Psoas muscle (tissue), 8 donors: ENCODE results near the gene RAB11FIP4. TPM values are rescaled to one million over a fixed set of nuclear protein-coding genes. Genes with fewer than 3 reads are reported as not detected.

Source experiments
- ATAC-seq, 4 donors: fragments of 200-7000 bp; cut with Tn5 transposase; one replicate each; pipeline ENCODE4 v1.9.1; 2020; ENCODE audit warnings: moderate library complexity in 3 of 4, mild to moderate bottlenecking in 2 of 4
- DNase-seq, 2 donors: peaks; one replicate each; pipeline ENCODE4 v3.0.0-alpha.2; 2020
- H3K27ac ChIP-seq: fragments of 200-600 bp; one replicate; pipeline ENCODE4 v1.8.0; 2022
- H3K27me3 ChIP-seq, 3 donors: fragments of 200-600 bp in 1 of 3; one replicate each; pipeline versions ENCODE4 v1.6.1 to v1.8.0; 2013 to 2022; ENCODE audit warnings: low read length in 2 of 3, mild to moderate bottlenecking in 2 of 3, moderate library complexity in 1 of 3; ENCODE audit not compliant: insufficient read depth in 3 of 3
- H3K36me3 ChIP-seq, 2 donors: fragments of 200-600 bp in 1 of 2; one replicate each; pipeline versions ENCODE4 v1.6.1 to v1.8.0; 2013 to 2022; ENCODE audit warnings: low read depth in 1 of 2, mild to moderate bottlenecking in 1 of 2, moderate library complexity in 1 of 2; ENCODE audit not compliant: insufficient read depth in 1 of 2
- H3K4me1 ChIP-seq: fragments of 200-600 bp; one replicate; pipeline ENCODE4 v1.8.0; 2022
- H3K4me3 ChIP-seq: fragments of 200-600 bp; one replicate; pipeline ENCODE4 v1.8.0; 2022; ENCODE audit warnings: mild to moderate bottlenecking
- H3K9me3 ChIP-seq: fragments of 200-600 bp; one replicate; pipeline ENCODE4 v1.8.0; 2022
- CTCF ChIP-seq: fragments of 200-600 bp; IDR thresholded peaks from one replicate; pipeline ENCODE4 v1.8.0; 2022; ENCODE audit warnings: antibody characterized with exemption
- WGBS, 3 donors: extraction: QIAGEN DNeasy Blood & Tissue Kit; methylation state at CpG; one replicate each; pipeline versions ENCODE4 v1.1.6 to v1.1.7; 2013; 5-methylcytosine and 5-hydroxymethylcytosine counted together
- intact Hi-C, 2 donors: fragments of 100-400 bp; cut with DNase I; formaldehyde crosslinking; loops; one replicate each; pipeline versions ENCODE4 v1.11.0 to v1.14.2; 2022
- polyA plus RNA-seq, 3 donors: library from polyadenylated mRNA; stranded (reverse); fragments of 200-250 nt; gene quantifications; one replicate each; pipeline ENCODE4 v1.2.3, GENCODE V29; 2013
- total RNA-seq, 4 donors: library from RNA; stranded (reverse); fragmentation: NEBNext Ultra II Directional in 2 of 4; extraction: Animal tissue kit (Norgen Biotek cat#: 25700) in 2 of 4; gene quantifications; one replicate each; pipeline versions ENCODE4 v1.2.1 to v1.2.4, GENCODE V29; 2021 to 2023
- donor health status: healthy with polysubstance abuse.
- donor health status: DM: no; HTN: no; CAD: no; lungs with moderate emphysema.
- donor health status: Bipolar disorder and iron deficiency.
- donor health status: healthy.
- donor health status: DM: yes; HTN: yes; CAD: no.
- donor health status: DM: no; HTN: no; CAD: no.
- donor health status: DM: no; HTN: no; CAD: no.
- donor health status: DM: yes; HTN: yes; CAD: no.

The RAB11FIP4 gene
- total and polyA plus RNA-seq, 7 donors: 0.04 to 1.8 (median 0.41) TPM

DNA sequence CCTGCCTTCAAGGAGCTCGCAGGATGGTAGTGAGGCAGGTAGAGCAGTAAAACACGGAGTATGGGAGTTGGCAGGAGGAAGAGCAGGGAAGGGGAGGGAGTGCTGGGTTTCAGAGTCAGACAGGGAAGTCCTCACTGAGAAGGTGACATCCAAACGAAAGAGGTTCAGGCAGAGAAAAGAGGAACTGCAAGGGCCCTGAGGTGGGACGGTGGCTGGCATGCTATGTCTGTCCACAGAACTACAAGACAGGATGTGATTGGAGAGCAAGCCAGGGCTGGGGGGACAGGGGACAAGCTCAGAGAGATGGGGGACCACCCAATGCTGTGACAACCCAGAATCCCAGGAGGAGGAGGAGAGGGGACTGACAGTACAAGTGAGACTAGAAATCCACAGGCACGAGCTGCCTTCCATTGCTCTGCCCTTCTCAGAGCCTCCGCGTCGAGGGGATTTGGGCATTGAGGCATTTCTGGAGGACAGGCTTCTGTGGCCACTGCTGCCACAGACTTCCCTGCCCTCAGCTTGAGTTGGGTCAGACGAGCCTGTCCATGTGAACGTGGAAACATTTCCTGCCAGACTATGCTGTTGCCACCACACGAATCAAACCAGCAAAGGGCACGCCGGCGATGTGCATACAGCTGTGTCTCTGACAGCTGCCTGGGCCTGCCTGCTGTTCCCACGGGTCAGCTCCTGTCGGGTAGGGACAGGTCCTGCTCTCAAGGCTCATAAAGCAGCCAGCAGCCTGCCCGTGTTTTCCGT lies 100.1 kb downstream of the RAB11FIP4 start:
- no peak for TF ChIP-seq CTCF
- ATAC-seq (no peak), DNase-seq (peak in 1 of 2 donors; percentile 47)
- intact Hi-C loops: no loop called here
- 59 to 64% (median 63%) methylated on average over 18 of the region's 18 CpGs for WGBS, 3 donors
- Histone ChIP-seq H3K4me1 (peaks cover 6% of the 10 kb centered on the region), H3K27me3 (peaks cover 0 to 3% (median 0%) of the 10 kb centered on the region in 3 donors), H3K36me3 (no peaks in the 10 kb centered on the region), H3K4me3 (no peak overlapping the region), H3K27ac (no peak overlapping the region), H3K9me3 (no peaks in the 10 kb centered on the region)

- 91 to 96% (median 94%) methylated on average over 5 of the region's 5 CpGs for WGBS, 3 donors
- Histone ChIP-seq H3K4me1 (peaks cover 3% of the 10 kb centered on the region), H3K27me3 (peaks cover 0 to 3% (median 0%) of the 10 kb centered on the region in 3 donors)
Observed at GRCh38 chr17:31492206-31492605, 100.7 kb downstream of the RAB11FIP4 start.

GRCh38 chr17:31492880-31493655 lies 101.6 kb downstream of the RAB11FIP4 start:
- Histone ChIP-seq H3K27me3 (no peaks in the 10 kb centered on the region), H3K27ac (no peak overlapping the region), H3K4me1 (no peaks in the 10 kb centered on the region), H3K9me3 (no peaks in the 10 kb centered on the region), H3K4me3 (no peak overlapping the region), H3K36me3 (no peaks in the 10 kb centered on the region)
- DNase-seq (peak; percentile 41 to 62), ATAC-seq (no peak)
- intact Hi-C loops: no loop called here
- TF ChIP-seq CTCF: no peak
- 90 to 93% (median 93%) methylated on average over 11 of the region's 11 CpGs for WGBS, 3 donors

More at GRCh38 chr17:31492206-31492605, 100.7 kb downstream of the RAB11FIP4 start:
- ATAC-seq (no peak), DNase-seq (peak in 1 of 2 donors; percentile 3)
- Histone ChIP-seq H3K27ac (no peak overlapping the region), H3K36me3 (no peaks in the 10 kb centered on the region), H3K9me3 (no peaks in the 10 kb centered on the region), H3K4me3 (no peak overlapping the region)
- intact Hi-C loops: no loop called here
- no peak for TF ChIP-seq CTCF

DNA sequence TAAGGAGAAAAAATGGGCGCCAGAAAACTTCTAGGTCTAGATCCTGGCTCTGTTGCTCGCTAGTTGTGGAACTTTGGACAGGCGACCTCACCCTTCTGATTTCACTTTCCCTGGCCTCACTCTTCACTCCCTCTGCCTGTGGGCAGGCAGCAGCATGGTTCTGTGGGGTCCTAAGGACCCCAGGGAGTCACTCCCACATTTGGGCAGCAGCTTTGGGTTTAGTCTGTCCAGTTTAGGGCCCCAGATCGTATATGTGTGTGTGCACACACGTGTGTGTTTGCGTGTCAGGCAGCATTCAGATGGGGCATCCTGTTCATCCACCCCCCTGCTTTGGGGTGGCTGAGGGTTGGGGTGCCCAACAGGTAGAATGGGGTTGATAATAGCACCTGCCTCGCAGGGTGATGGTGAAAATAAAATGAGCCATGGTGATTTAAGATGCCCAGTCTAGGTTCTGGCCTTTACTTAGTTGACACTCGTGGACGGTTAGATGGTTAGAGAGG lies 102.2 kb downstream of the RAB11FIP4 start:
- no peaks in the 10 kb centered on the region for H3K4me1 ChIP-seq
- no peaks in the 10 kb centered on the region for H3K27me3 ChIP-seq
- intact Hi-C loops: no loop called here
- TF ChIP-seq CTCF: no peak
- H3K4me3 ChIP-seq: no peak overlapping the region
- no peaks in the 10 kb centered on the region for H3K36me3 ChIP-seq
- no peaks in the 10 kb centered on the region for H3K9me3 ChIP-seq
- WGBS, 3 donors: 90 to 95% (median 93%) methylated on average over 9 of the region's 9 CpGs
- no peak overlapping the region for H3K27ac ChIP-seq
- ATAC-seq (no peak), DNase-seq (peak in 1 of 2 donors; percentile 30)
